GM12892 (cell line): ENCODE measurements around the gene IL1RAPL2.

Experiments
- POLR2A ChIP-seq: IDR thresholded peaks from 2 replicates; pipeline ENCODE4 v1.6.1; 2011; ENCODE audit warnings: low read depth, low read length, control low read depth
- POLR2AphosphoS5 ChIP-seq: IDR thresholded peaks from 2 replicates; pipeline ENCODE4 v1.6.1; 2011; ENCODE audit warnings: low read depth, low read length, control low read depth
- TAF1 ChIP-seq: IDR thresholded peaks from 2 replicates; pipeline ENCODE4 v1.6.1; 2011; ENCODE audit warnings: low read depth, mild to moderate bottlenecking, control low read depth, low read length, borderline replicate concordance

DNA sequence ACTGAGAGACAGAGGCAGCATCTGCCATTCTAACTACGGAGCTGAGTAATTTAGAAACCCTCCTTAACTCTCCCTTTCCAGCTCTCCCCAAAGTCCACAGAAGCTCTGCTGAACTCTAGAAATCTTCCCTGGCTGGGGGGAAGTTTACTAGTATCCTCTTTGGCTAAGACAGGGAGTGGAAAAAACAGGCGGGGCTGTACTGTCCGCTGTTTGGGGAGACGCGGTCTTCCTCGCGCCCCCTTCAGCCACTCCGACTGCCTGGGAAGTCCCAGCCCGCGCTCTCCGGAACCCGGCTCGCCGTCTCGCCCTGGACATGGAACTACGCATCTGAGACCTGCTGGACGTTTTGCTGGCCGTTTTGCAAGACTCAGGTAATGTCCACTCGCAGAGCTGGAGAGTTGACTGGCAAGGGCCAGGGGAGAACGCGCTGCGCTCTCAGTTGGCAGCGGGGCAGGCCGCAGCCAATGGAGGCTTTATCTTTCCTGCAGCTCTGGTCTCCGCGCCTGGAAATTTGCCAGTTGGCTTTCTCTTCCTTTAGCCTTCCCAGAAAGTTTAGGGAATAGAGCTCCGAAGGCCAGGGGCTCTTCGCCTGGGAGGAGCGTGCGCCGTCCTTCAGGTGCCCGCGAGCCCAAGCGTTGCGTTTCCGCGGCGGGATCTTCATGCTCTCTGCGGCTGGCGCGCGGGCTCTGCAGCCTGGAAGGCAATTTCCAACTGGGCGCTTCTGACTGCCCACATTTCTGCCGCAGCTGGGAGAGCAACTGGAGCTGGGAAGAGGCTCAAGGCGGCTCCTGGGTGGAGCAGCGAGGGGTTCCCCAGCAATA, 892 bp downstream of the IL1RAPL2 start:
- TF ChIP-seq POLR2AphosphoS5: no peak
- no peak for TF ChIP-seq POLR2A
- no peak for TF ChIP-seq TAF1
